ENCODE results near the gene WWOX. TPM values are rescaled to one million over a fixed set of nuclear protein-coding genes. Genes with fewer than 3 reads are reported as not detected.

WWOX gene
- total and polyA plus RNA-seq, 3 donors from 2014 or later = 20.6 to 76.7 (median 64.1) TPM

- Histone ChIP-seq H3K4me1 (no peaks in the 10 kb centered on the region), H3K4me3 (no peak overlapping the region), H3K9me3 (no peaks in the 10 kb centered on the region), H3K27ac (no peak overlapping the region), H3K36me3 (ENCODE audit: low read depth, missing control alignments) (no peaks in the 10 kb centered on the region), H3K27me3 (no peaks in the 10 kb centered on the region)
- no peak for DNase-seq
- 73 to 75% methylated on average over 5 of the region's 5 CpGs for WGBS, 2 donors
- intact Hi-C loops (cut with DNase I; ENCODE audit: low total_unique reads) = no loop called here
- TF ChIP-seq POLR2A (IDR thresholded peaks at IDR 0.05) = no peak
These were observed 55.4 kb downstream of the WWOX start for GRCh38 chr16:78154729-78155461.

GRCh38 chr16:78155791-78156345 lies 56.4 kb downstream of the WWOX start:
- intact Hi-C loops (cut with DNase I; ENCODE audit: low total_unique reads) = no loop called here
- DNase-seq = no peak
- Histone ChIP-seq H3K36me3 (ENCODE audit: low read depth, missing control alignments) (no peaks in the 10 kb centered on the region), H3K4me3 (no peak overlapping the region), H3K27ac (no peak overlapping the region), H3K9me3 (no peaks in the 10 kb centered on the region), H3K4me1 (no peaks in the 10 kb centered on the region), H3K27me3 (no peaks in the 10 kb centered on the region)
- TF ChIP-seq CTCF (IDR thresholded peaks at IDR 0.05) (no peak), POLR2A (IDR thresholded peaks at IDR 0.05) (no peak)
- WGBS, 2 donors = 53 to 54% methylated on average over 7 of the region's 7 CpGs

GRCh38 chr16:78161023-78161729 lies 61.7 kb downstream of the WWOX start:
- no peak overlapping the region for H3K4me3 ChIP-seq
- no peak overlapping the region for H3K27ac ChIP-seq
- no peaks in the 10 kb centered on the region for H3K36me3 ChIP-seq (ENCODE audit: low read depth, missing control alignments)
- WGBS, 2 donors = 92 to 97% methylated on average over 5 of the region's 5 CpGs
- no peaks in the 10 kb centered on the region for H3K4me1 ChIP-seq
- no peaks in the 10 kb centered on the region for H3K27me3 ChIP-seq
- intact Hi-C loops (cut with DNase I; ENCODE audit: low total_unique reads) = no loop called here
- TF ChIP-seq POLR2A (IDR thresholded peaks at IDR 0.05) (no peak), CTCF (IDR thresholded peaks at IDR 0.05) (no peak)
- H3K9me3 ChIP-seq = no peaks in the 10 kb centered on the region
- DNase-seq = no peak

GRCh38 chr16:78163772-78164670 lies 64.6 kb downstream of the WWOX start:
- Histone ChIP-seq H3K27me3 (no peaks in the 10 kb centered on the region), H3K27ac (no peak overlapping the region), H3K4me1 (no peaks in the 10 kb centered on the region), H3K4me3 (no peak overlapping the region), H3K36me3 (ENCODE audit: low read depth, missing control alignments) (no peaks in the 10 kb centered on the region), H3K9me3 (no peaks in the 10 kb centered on the region)
- no peak for DNase-seq
- intact Hi-C loops (cut with DNase I; ENCODE audit: low total_unique reads) = no loop called here
- WGBS, 2 donors = 87 to 93% methylated on average over 12 of the region's 12 CpGs
- TF ChIP-seq CTCF (IDR thresholded peaks at IDR 0.05) (no peak), POLR2A (IDR thresholded peaks at IDR 0.05) (no peak)
